Loucy (cell line): Measurements from ENCODE around the gene LGALS1.

ENCODE experiments used
- H2AFZ ChIP-seq: fragments of 200-600 bp; sonication (generic); 2 replicates; pipeline ENCODE4 v1.6.0; 2016; ENCODE audit warnings: antibody characterized with exemption, mild to moderate bottlenecking, low read length, moderate library complexity
- H3F3A ChIP-seq: fragments of 200-600 bp; 2 replicates; pipeline ENCODE4 v1.6.0; 2016; ENCODE audit warnings: antibody characterized with exemption, low read depth, mild to moderate bottlenecking
- H3K27me3 ChIP-seq: fragments of 200-600 bp; sonication (generic); 2 replicates; pipeline ENCODE4 v1.6.1; 2014; ENCODE audit warnings: low read length, mild to moderate bottlenecking; ENCODE audit not compliant: insufficient read depth, poor library complexity, severe bottlenecking
- H3K36me3 ChIP-seq: fragments of 200-600 bp; sonication (generic); 2 replicates; pipeline ENCODE4 v1.6.1; 2016; ENCODE audit warnings: low read length; ENCODE audit not compliant: insufficient read depth
- H3K4me1 ChIP-seq: fragments of 200-600 bp; sonication (generic); 2 replicates; pipeline ENCODE4 v1.5.1; 2014; ENCODE audit warnings: low read length, mild to moderate bottlenecking; ENCODE audit not compliant: insufficient read depth, poor library complexity, severe bottlenecking
- H3K4me2 ChIP-seq: fragments of 200-600 bp; sonication (generic); 2 replicates; pipeline ENCODE4 v1.6.0; 2014; ENCODE audit warnings: antibody characterized with exemption, low read length, low read depth, mild to moderate bottlenecking; ENCODE audit not compliant: poor library complexity, severe bottlenecking
- H3K4me3 ChIP-seq: fragments of 200-600 bp; sonication (generic); 2 replicates; pipeline ENCODE4 v1.5.1; 2014; ENCODE audit warnings: low read length, mild to moderate bottlenecking, mixed read lengths; ENCODE audit not compliant: poor library complexity, severe bottlenecking
- H3K79me2 ChIP-seq: fragments of 200-600 bp; sonication (generic); 2 replicates; pipeline ENCODE4 v1.6.1; 2014; ENCODE audit warnings: low read length; ENCODE audit not compliant: insufficient read depth
- H3K9ac ChIP-seq: fragments of 200-600 bp; sonication (generic); 2 replicates; pipeline ENCODE4 v1.6.0; 2014; ENCODE audit warnings: mild to moderate bottlenecking, low read depth, low read length, moderate library complexity; ENCODE audit not compliant: poor library complexity, severe bottlenecking
- H3K9me2 ChIP-seq: fragments of 200-600 bp; sonication (generic); replicated peaks from 2 replicates; pipeline ENCODE4 v1.6.1; 2016; ENCODE audit warnings: low read depth, low read length, mixed read lengths
- H3K9me3 ChIP-seq: fragments of 200-600 bp; sonication (generic); 2 replicates; pipeline ENCODE4 v1.6.1; 2014; ENCODE audit warnings: mild to moderate bottlenecking, antibody characterized with exemption, low read length, low read depth; ENCODE audit not compliant: insufficient read depth
- H4K20me1 ChIP-seq: fragments of 200-600 bp; sonication (generic); 2 replicates; pipeline ENCODE4 v1.6.0; 2014; ENCODE audit warnings: antibody characterized with exemption, low read length, mild to moderate bottlenecking; ENCODE audit not compliant: insufficient read depth, poor library complexity, severe bottlenecking
- CTCF ChIP-seq: fragments of 200-600 bp; sonication (generic); conservative IDR thresholded peaks from 2 replicates; pipeline ENCODE4 v1.5.1; 2014; ENCODE audit warnings: mild to moderate bottlenecking, antibody characterized with exemption, low read length
- EZH2phosphoT487 ChIP-seq: fragments of 200-600 bp; IDR thresholded peaks from 2 replicates; pipeline ENCODE4 v1.6.1; 2018; ENCODE audit warnings: antibody characterized with exemption, mild to moderate bottlenecking, moderate library complexity, borderline replicate concordance

Gene LGALS1

GRCh38 chr22:37674951-37675929 is at the start of gene LGALS1:
LGALS1 (plus strand) TSS chr22:37675636; CDS start chr22:37675703, 67 bp downstream.
- H3K9me3 ChIP-seq = no peaks in the 10 kb centered on the region
- H2AFZ ChIP-seq = peak within 1 kb of the TSS; percentile 53; the same call in 1 of the 2 replicates
- peaks cover 37% of the 10 kb centered on the region for H3K4me1 ChIP-seq
- H3K27me3 ChIP-seq = no peaks in the 10 kb centered on the region
- H3K4me2 ChIP-seq = peak within 1 kb of the TSS; percentile 89
- peak within 1 kb of the TSS; percentile 99 for H3K9ac ChIP-seq
- H3F3A ChIP-seq = peaks cover 15% of the 10 kb centered on the region; the same call in 1 of the 2 replicates
- H3K36me3 ChIP-seq = peaks cover 14% of the 10 kb centered on the region; the same call in 1 of the 2 replicates
- TF ChIP-seq EZH2phosphoT487 (no peak), CTCF (no peak)
- H3K79me2 ChIP-seq = peaks cover 61% of the 10 kb centered on the region
- H3K4me3 ChIP-seq = peak within 1 kb of the TSS; percentile 86
- H3K9me2 ChIP-seq = no peaks in the 10 kb centered on the region
- peaks cover 14% of the 10 kb centered on the region for H4K20me1 ChIP-seq

GRCh38 chr22:37625737-37626136 is 49.7 kb upstream of the LGALS1 start:
- Histone ChIP-seq H3K9me3 (no peaks in the 10 kb centered on the region), H3K4me1 (peaks cover 33% of the 10 kb centered on the region), H3K4me3 (no peak overlapping the region), H3K9ac (no peak overlapping the region), H3K79me2 (no peaks in the 10 kb centered on the region), H3K36me3 (no peaks in the 10 kb centered on the region; the same call in 1 of the 2 replicates), H3F3A (0 out of 2 replicates have a peak, but pooled peaks cover 5% of the 10 kb centered on the region), H2AFZ (no peak overlapping the region), H4K20me1 (no peaks in the 10 kb centered on the region), H3K27me3 (no peaks in the 10 kb centered on the region), H3K9me2 (no peaks in the 10 kb centered on the region), H3K4me2 (no peak overlapping the region)
- no peak for TF ChIP-seq CTCF
- no peak for TF ChIP-seq EZH2phosphoT487

- Histone ChIP-seq H3K4me3 (no peak overlapping the region), H3K4me2 (no peak overlapping the region), H3F3A (0 out of 2 replicates have a peak, but pooled peaks cover 5% of the 10 kb centered on the region), H2AFZ (no peak overlapping the region), H3K9me3 (no peaks in the 10 kb centered on the region), H3K9ac (no peak overlapping the region), H3K9me2 (no peaks in the 10 kb centered on the region), H4K20me1 (no peaks in the 10 kb centered on the region), H3K27me3 (no peaks in the 10 kb centered on the region), H3K36me3 (no peaks in the 10 kb centered on the region; the same call in 1 of the 2 replicates), H3K4me1 (peaks cover 33% of the 10 kb centered on the region), H3K79me2 (no peaks in the 10 kb centered on the region)
- TF ChIP-seq CTCF = no peak
- no peak for TF ChIP-seq EZH2phosphoT487
Observed at GRCh38 chr22:37626144-37626543, 49.3 kb upstream of the LGALS1 start.
